ENCODE measurements around the gene BACH2. TPM values are rescaled to one million over a fixed set of nuclear protein-coding genes. Genes with fewer than 3 reads are reported as not detected.

The BACH2 gene
- total and polyA plus RNA-seq, 2 experiments from 2014 or later, result 1.6 to 5.7 TPM

GRCh38 chr6:89930789-89931188, 365.9 kb downstream of the BACH2 start (continued):
- TF ChIP-seq ZNF462 (CRISPR knock-in tag; IDR thresholded peaks at IDR 0.05), result no peak
- no peak for TF ChIP-seq CREB1 (CRISPR knock-in tag; IDR thresholded peaks at IDR 0.05; ENCODE audit: low read depth)
- TF ChIP-seq NANOG (IDR thresholded peaks at IDR 0.05; ENCODE audit: borderline replicate concordance), result no peak
- TF ChIP-seq EZH2 (IDR thresholded peaks at IDR 0.05; ENCODE audit: low read depth, unreplicated experiment), result no peak
- no peak for TF ChIP-seq ETS1 (IDR thresholded peaks at IDR 0.05)
- no peak for TF ChIP-seq JUNB (IDR thresholded peaks at IDR 0.05; ENCODE audit: unreplicated experiment)
- TF ChIP-seq CTCF (conservative IDR thresholded peaks at IDR 0.05; ENCODE audit: low read depth in 2 of 2), result no peak

All from GM23338 (cell line).